Measurements from ENCODE around the gene C1GALT1. TPM values are rescaled to one million over a fixed set of nuclear protein-coding genes. Genes with fewer than 3 reads are reported as not detected.
"Not testable (repeated sequence)": the region's sequence is repeated elsewhere in the genome, so short reads cannot be mapped to it uniquely, and the experiment has no call there.

C1GALT1 gene
- total RNA-seq: 164 and 171 TPM in 2 replicates
- polyA plus RNA-seq (2012): 28.3 TPM

GRCh38 chr7:7182156-7183060 is at the start of gene C1GALT1:
TSS of gene C1GALT1 (plus strand) at chr7:7182544. CDS start at chr7:7234320, 51,776 bp downstream.
- peak; percentile 99 for DNase-seq (ENCODE audit: low read depth)

GRCh38 chr7:7134046-7134445 is 48.3 kb upstream of the C1GALT1 start:
- no peak for DNase-seq (ENCODE audit: low read depth)

GRCh38 chr7:7135074-7135473 is 47.3 kb upstream of the C1GALT1 start:
- DNase-seq (ENCODE audit: low read depth): no peak

- not testable (repeated sequence) for DNase-seq (ENCODE audit: low read depth)
Measured at GRCh38 chr7:7135924-7136323, 46.4 kb upstream of the C1GALT1 start.

- DNase-seq (ENCODE audit: low read depth): peak; percentile 85
Measured at GRCh38 chr7:7136466-7137381, 45.6 kb upstream of the C1GALT1 start.

- no peak for DNase-seq (ENCODE audit: low read depth)
Measured at GRCh38 chr7:7138897-7139296, 43.4 kb upstream of the C1GALT1 start.

- DNase-seq (ENCODE audit: low read depth): not testable (repeated sequence)
Measured at GRCh38 chr7:7143404-7143803, 38.9 kb upstream of the C1GALT1 start.

GRCh38 chr7:7145151-7145550 is 37.2 kb upstream of the C1GALT1 start:
- not testable (repeated sequence) for DNase-seq (ENCODE audit: low read depth)

- no peak for DNase-seq (ENCODE audit: low read depth)
Measured at GRCh38 chr7:7146837-7147236, 35.5 kb upstream of the C1GALT1 start.

- DNase-seq (ENCODE audit: low read depth): peak; percentile 42
Measured at GRCh38 chr7:7148798-7149481, 33.4 kb upstream of the C1GALT1 start.

- DNase-seq (ENCODE audit: low read depth): no peak
Measured at GRCh38 chr7:7151285-7151684, 31.1 kb upstream of the C1GALT1 start.

GRCh38 chr7:7151865-7152264 is 30.5 kb upstream of the C1GALT1 start:
- no peak for DNase-seq (ENCODE audit: low read depth)

GRCh38 chr7:7152315-7152714 is 30.0 kb upstream of the C1GALT1 start:
- no peak for DNase-seq (ENCODE audit: low read depth)

GRCh38 chr7:7154355-7154754 is 28.0 kb upstream of the C1GALT1 start:
- DNase-seq (ENCODE audit: low read depth): not testable (repeated sequence)

- peak; percentile 86 for DNase-seq (ENCODE audit: low read depth)
Measured at GRCh38 chr7:7156663-7157062, 25.7 kb upstream of the C1GALT1 start.

- peak; percentile 100 for DNase-seq (ENCODE audit: low read depth)
Measured at GRCh38 chr7:7157177-7157886, 25.0 kb upstream of the C1GALT1 start.

- DNase-seq (ENCODE audit: low read depth): peak; percentile 78
Measured at GRCh38 chr7:7157887-7158271, 24.5 kb upstream of the C1GALT1 start.

- peak; percentile 43 for DNase-seq (ENCODE audit: low read depth)
Measured at GRCh38 chr7:7159063-7159658, 23.2 kb upstream of the C1GALT1 start.

GRCh38 chr7:7164591-7164990 is 17.8 kb upstream of the C1GALT1 start:
- DNase-seq (ENCODE audit: low read depth): no peak

- DNase-seq (ENCODE audit: low read depth): no peak
Measured at GRCh38 chr7:7165372-7165771, 17.0 kb upstream of the C1GALT1 start.
